ENCODE measurements around the gene KIF4A.

GRCh38 chrX:70257423-70258288, 32.2 kb upstream of the KIF4A start:
- no peak for TF ChIP-seq CTCF (IDR thresholded peaks at IDR 0.05)
- no peak for TF ChIP-seq POLR2AphosphoS5 (IDR thresholded peaks at IDR 0.05)
